ENCODE results near the gene PPP2R5A. TPM values are rescaled to one million over a fixed set of nuclear protein-coding genes. Genes with fewer than 3 reads are reported as not detected.

The PPP2R5A gene
- total RNA-seq, 1 donor from 2014 or later = 24.2 TPM

- Histone ChIP-seq H3K36me3 (ENCODE audit: control insufficient read depth, insufficient read depth, low read length) (no peaks in the 10 kb centered on the region), H3K4me3 (ENCODE audit: low read depth, low read length) (no peak overlapping the region), H3K27me3 (ENCODE audit: control insufficient read depth, insufficient read depth, low read length) (no peaks in the 10 kb centered on the region)
- no peak for DNase-seq (ENCODE audit: low read depth)
- FAIRE-seq = no peak
- no peak for TF ChIP-seq CTCF (IDR thresholded peaks at IDR 0.05; ENCODE audit: insufficient read depth, low read length, severe bottlenecking)
Observed at GRCh38 chr1:212241501-212241900, 43.7 kb upstream of the PPP2R5A start.

- no peaks in the 10 kb centered on the region for H3K36me3 ChIP-seq (ENCODE audit: control insufficient read depth, insufficient read depth, low read length)
- FAIRE-seq = no peak
Observed at GRCh38 chr1:212241957-212242287, 43.3 kb upstream of the PPP2R5A start.

GRCh38 chr1:212242288-212242984, 42.8 kb upstream of the PPP2R5A start:
- Histone ChIP-seq H3K4me3 (ENCODE audit: low read depth, low read length) (no peak overlapping the region), H3K36me3 (ENCODE audit: control insufficient read depth, insufficient read depth, low read length) (no peaks in the 10 kb centered on the region), H3K27me3 (ENCODE audit: control insufficient read depth, insufficient read depth, low read length) (no peaks in the 10 kb centered on the region)
- no peak for FAIRE-seq
- no peak for DNase-seq (ENCODE audit: low read depth)
- no peak for TF ChIP-seq CTCF (IDR thresholded peaks at IDR 0.05; ENCODE audit: insufficient read depth, low read length, severe bottlenecking)

More at GRCh38 chr1:212241957-212242287, 43.3 kb upstream of the PPP2R5A start:
- TF ChIP-seq CTCF (IDR thresholded peaks at IDR 0.05; ENCODE audit: insufficient read depth, low read length, severe bottlenecking) = no peak
- H3K4me3 ChIP-seq (ENCODE audit: low read depth, low read length) = no peak overlapping the region
- H3K27me3 ChIP-seq (ENCODE audit: control insufficient read depth, insufficient read depth, low read length) = no peaks in the 10 kb centered on the region
- no peak for DNase-seq (ENCODE audit: low read depth)

- FAIRE-seq (no peak), DNase-seq (ENCODE audit: low read depth) (no peak)
- Histone ChIP-seq H3K27me3 (ENCODE audit: control insufficient read depth, insufficient read depth, low read length) (no peaks in the 10 kb centered on the region), H3K4me3 (ENCODE audit: low read depth, low read length) (no peak overlapping the region), H3K36me3 (ENCODE audit: control insufficient read depth, insufficient read depth, low read length) (no peaks in the 10 kb centered on the region)
- no peak for TF ChIP-seq CTCF (IDR thresholded peaks at IDR 0.05; ENCODE audit: insufficient read depth, low read length, severe bottlenecking)
Observed at GRCh38 chr1:212242985-212243308, 42.3 kb upstream of the PPP2R5A start.

GRCh38 chr1:212244441-212244840, 40.8 kb upstream of the PPP2R5A start:
- TF ChIP-seq CTCF (IDR thresholded peaks at IDR 0.05; ENCODE audit: insufficient read depth, low read length, severe bottlenecking) = no peak
- FAIRE-seq = no peak
- no peak overlapping the region for H3K4me3 ChIP-seq (ENCODE audit: low read depth, low read length)
- H3K36me3 ChIP-seq (ENCODE audit: control insufficient read depth, insufficient read depth, low read length) = no peaks in the 10 kb centered on the region
- H3K27me3 ChIP-seq (ENCODE audit: control insufficient read depth, insufficient read depth, low read length) = no peaks in the 10 kb centered on the region
- DNase-seq (ENCODE audit: low read depth) = no peak

- H3K27me3 ChIP-seq (ENCODE audit: control insufficient read depth, insufficient read depth, low read length) = no peaks in the 10 kb centered on the region
- no peaks in the 10 kb centered on the region for H3K36me3 ChIP-seq (ENCODE audit: control insufficient read depth, insufficient read depth, low read length)
- FAIRE-seq (no peak), DNase-seq (ENCODE audit: low read depth) (peak; percentile 16)
- H3K4me3 ChIP-seq (ENCODE audit: low read depth, low read length) = no peak overlapping the region
- no peak for TF ChIP-seq CTCF (IDR thresholded peaks at IDR 0.05; ENCODE audit: insufficient read depth, low read length, severe bottlenecking)
Observed at GRCh38 chr1:212247179-212247721, 38.0 kb upstream of the PPP2R5A start.
